K562 (cell line): Measurements from ENCODE around the gene TRIM10.

ENCODE experiments used
- KDM4B ChIP-seq, 2 experiments: fragments of 450-650 bp in 1 of 2; sonication (generic) in 1 of 2; IDR thresholded peaks; 2 replicates each; pipeline ENCODE4 v1.6.1; 2016 to 2017; ENCODE audit warnings: borderline replicate concordance in 2 of 2, antibody characterized with exemption in 1 of 2, low read depth in 1 of 2, mild to moderate bottlenecking in 1 of 2
- MAFK ChIP-seq: IDR thresholded peaks from 2 replicates; pipeline ENCODE4 v1.6.1; 2011; ENCODE audit warnings: low read length, improper control_type of control experiment
- NR3C1 ChIP-seq: sonication (generic); formaldehyde crosslinking; IDR thresholded peaks from 2 replicates; pipeline ENCODE4 v1.8.1; 2022; ENCODE audit warnings: missing genetic modification reagents
- PCBP1 ChIP-seq: fragments of 200-400 bp; formaldehyde crosslinking; IDR thresholded peaks from 2 replicates; pipeline ENCODE4 v1.6.1; 2018; ENCODE audit warnings: mild to moderate bottlenecking, low read depth, low read length; ENCODE audit not compliant: poor library complexity, severe bottlenecking
- PHB2 ChIP-seq: fragments of 450-650 bp; IDR thresholded peaks from 2 replicates; pipeline ENCODE4 v1.6.1; 2017; ENCODE audit warnings: low read depth
- POLR2A ChIP-seq: fragments of 450-650 bp; conservative IDR thresholded peaks from 2 replicates; pipeline ENCODE4 v1.6.1; 2016
- TAF15 ChIP-seq: fragments of 200-400 bp; formaldehyde crosslinking; IDR thresholded peaks from 2 replicates; pipeline ENCODE4 v1.6.1; 2017; ENCODE audit warnings: mild to moderate bottlenecking, low read depth, low read length, moderate library complexity
- ZBTB17 ChIP-seq: fragments of 450-650 bp; formaldehyde crosslinking; IDR thresholded peaks from 2 replicates; pipeline ENCODE4 v1.4.0; 2020; ENCODE audit warnings: mild to moderate bottlenecking
- ZNF146 ChIP-seq: IDR thresholded peaks from one replicate; pipeline ENCODE4 v1.6.1; 2018; ENCODE audit warnings: missing compliant biosample characterization; ENCODE audit not compliant: unreplicated experiment
- ZNF274 ChIP-seq: IDR thresholded peaks from 2 replicates; pipeline ENCODE4 v1.6.1; 2011; ENCODE audit warnings: low read depth, mild to moderate bottlenecking, low read length, moderate library complexity, borderline replicate concordance
- ZNF830 ChIP-seq: fragments of 250-450 bp; sonication (Bioruptor Pico); IDR thresholded peaks from 2 replicates; pipeline ENCODE4 v1.5.0; 2021; ENCODE audit warnings: mild to moderate bottlenecking
- TF ChIP-seq, protein P1 (sequence below), 3 experiments: IDR thresholded peaks in 2 of 3; conservative IDR thresholded peaks in 1 of 3; 2 replicates each; pipeline ENCODE4 v1.5.1; 2011 to 2012; ENCODE audit warnings: low read length in 3 of 3, mild to moderate bottlenecking in 3 of 3, control low read depth in 2 of 3, improper control_type of control experiment in 1 of 3, inconsistent platforms in 1 of 3, low read depth in 1 of 3, mixed read lengths in 1 of 3, moderate library complexity in 1 of 3; ENCODE audit not compliant: insufficient read depth in 2 of 3
- TF ChIP-seq, protein P2 (sequence below), 2 experiments: fragments of 450-650 bp; formaldehyde crosslinking in 1 of 2; IDR thresholded peaks; 2 replicates each; pipeline versions ENCODE4 v1.4.0 to v1.6.1; 2014 to 2020; ENCODE audit warnings: mild to moderate bottlenecking in 2 of 2, borderline replicate concordance in 1 of 2, low read depth in 1 of 2
- TF ChIP-seq, protein P3 (sequence below): fragments of 250-450 bp; sonication (Bioruptor Pico); IDR thresholded peaks from 2 replicates; pipeline ENCODE4 v1.8.0; 2021; ENCODE audit warnings: mild to moderate bottlenecking, moderate library complexity

DNA sequence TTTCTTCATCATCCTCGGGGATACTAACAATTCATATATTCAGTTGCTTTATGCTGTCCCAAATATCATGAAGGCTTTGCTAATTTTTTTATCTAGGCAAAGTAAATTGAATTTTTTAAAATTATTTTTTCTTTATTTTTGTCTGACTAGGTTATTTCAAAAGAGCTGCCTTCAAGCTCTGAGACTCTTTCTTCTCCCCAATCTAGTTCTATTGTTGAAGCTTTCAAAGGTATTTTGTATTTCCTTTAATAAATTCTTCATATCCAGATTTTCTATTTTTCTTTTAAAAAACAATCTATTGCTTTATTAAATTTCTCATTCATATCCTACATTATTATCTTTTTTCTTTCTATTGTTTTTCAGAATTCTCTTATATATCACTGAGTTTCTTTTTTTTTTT, 19.1 kb upstream of the TRIM10 start:
- TF ChIP-seq PCBP1: no peak
- TF ChIP-seq MAFK: no peak
- TF ChIP-seq ZBTB17: no peak
- TF ChIP-seq, protein P1, sequence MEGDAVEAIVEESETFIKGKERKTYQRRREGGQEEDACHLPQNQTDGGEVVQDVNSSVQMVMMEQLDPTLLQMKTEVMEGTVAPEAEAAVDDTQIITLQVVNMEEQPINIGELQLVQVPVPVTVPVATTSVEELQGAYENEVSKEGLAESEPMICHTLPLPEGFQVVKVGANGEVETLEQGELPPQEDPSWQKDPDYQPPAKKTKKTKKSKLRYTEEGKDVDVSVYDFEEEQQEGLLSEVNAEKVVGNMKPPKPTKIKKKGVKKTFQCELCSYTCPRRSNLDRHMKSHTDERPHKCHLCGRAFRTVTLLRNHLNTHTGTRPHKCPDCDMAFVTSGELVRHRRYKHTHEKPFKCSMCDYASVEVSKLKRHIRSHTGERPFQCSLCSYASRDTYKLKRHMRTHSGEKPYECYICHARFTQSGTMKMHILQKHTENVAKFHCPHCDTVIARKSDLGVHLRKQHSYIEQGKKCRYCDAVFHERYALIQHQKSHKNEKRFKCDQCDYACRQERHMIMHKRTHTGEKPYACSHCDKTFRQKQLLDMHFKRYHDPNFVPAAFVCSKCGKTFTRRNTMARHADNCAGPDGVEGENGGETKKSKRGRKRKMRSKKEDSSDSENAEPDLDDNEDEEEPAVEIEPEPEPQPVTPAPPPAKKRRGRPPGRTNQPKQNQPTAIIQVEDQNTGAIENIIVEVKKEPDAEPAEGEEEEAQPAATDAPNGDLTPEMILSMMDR (IDR thresholded peaks at IDR 0.05 in 2 of 3, conservative IDR thresholded peaks at IDR 0.05 in 1 of 3; ENCODE audit: insufficient read depth in 2 of 3, low read depth in 1 of 3, low read length in 3 of 3): no peak
- TF ChIP-seq, protein P2, sequence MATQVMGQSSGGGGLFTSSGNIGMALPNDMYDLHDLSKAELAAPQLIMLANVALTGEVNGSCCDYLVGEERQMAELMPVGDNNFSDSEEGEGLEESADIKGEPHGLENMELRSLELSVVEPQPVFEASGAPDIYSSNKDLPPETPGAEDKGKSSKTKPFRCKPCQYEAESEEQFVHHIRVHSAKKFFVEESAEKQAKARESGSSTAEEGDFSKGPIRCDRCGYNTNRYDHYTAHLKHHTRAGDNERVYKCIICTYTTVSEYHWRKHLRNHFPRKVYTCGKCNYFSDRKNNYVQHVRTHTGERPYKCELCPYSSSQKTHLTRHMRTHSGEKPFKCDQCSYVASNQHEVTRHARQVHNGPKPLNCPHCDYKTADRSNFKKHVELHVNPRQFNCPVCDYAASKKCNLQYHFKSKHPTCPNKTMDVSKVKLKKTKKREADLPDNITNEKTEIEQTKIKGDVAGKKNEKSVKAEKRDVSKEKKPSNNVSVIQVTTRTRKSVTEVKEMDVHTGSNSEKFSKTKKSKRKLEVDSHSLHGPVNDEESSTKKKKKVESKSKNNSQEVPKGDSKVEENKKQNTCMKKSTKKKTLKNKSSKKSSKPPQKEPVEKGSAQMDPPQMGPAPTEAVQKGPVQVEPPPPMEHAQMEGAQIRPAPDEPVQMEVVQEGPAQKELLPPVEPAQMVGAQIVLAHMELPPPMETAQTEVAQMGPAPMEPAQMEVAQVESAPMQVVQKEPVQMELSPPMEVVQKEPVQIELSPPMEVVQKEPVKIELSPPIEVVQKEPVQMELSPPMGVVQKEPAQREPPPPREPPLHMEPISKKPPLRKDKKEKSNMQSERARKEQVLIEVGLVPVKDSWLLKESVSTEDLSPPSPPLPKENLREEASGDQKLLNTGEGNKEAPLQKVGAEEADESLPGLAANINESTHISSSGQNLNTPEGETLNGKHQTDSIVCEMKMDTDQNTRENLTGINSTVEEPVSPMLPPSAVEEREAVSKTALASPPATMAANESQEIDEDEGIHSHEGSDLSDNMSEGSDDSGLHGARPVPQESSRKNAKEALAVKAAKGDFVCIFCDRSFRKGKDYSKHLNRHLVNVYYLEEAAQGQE (IDR thresholded peaks at IDR 0.05; ENCODE audit: borderline replicate concordance): no peak
- TF ChIP-seq, protein P2 (CRISPR knock-in tag; IDR thresholded peaks at IDR 0.05; ENCODE audit: low read depth): no peak
- no peak for TF ChIP-seq ZNF146 (CRISPR knock-in tag)
- TF ChIP-seq, protein P3, sequence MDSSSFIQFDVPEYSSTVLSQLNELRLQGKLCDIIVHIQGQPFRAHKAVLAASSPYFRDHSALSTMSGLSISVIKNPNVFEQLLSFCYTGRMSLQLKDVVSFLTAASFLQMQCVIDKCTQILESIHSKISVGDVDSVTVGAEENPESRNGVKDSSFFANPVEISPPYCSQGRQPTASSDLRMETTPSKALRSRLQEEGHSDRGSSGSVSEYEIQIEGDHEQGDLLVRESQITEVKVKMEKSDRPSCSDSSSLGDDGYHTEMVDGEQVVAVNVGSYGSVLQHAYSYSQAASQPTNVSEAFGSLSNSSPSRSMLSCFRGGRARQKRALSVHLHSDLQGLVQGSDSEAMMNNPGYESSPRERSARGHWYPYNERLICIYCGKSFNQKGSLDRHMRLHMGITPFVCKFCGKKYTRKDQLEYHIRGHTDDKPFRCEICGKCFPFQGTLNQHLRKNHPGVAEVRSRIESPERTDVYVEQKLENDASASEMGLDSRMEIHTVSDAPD (CRISPR knock-in tag): no peak
- no peak for TF ChIP-seq ZNF830 (CRISPR knock-in tag)
- TF ChIP-seq KDM4B (IDR thresholded peaks at IDR 0.05; ENCODE audit: borderline replicate concordance in 2 of 2, low read depth in 1 of 2): no peak
- no peak for TF ChIP-seq PHB2
- no peak for TF ChIP-seq TAF15
- TF ChIP-seq ZNF274: no peak
- no peak for TF ChIP-seq POLR2A
- TF ChIP-seq NR3C1 (CRISPR knock-in tag): no peak
